ENCODE data around the gene GRP. TPM values are rescaled to one million over a fixed set of nuclear protein-coding genes. Genes with fewer than 3 reads are reported as not detected.

Gene GRP
- total RNA-seq, 1 experiment from 2014 or later = not detected

DNA sequence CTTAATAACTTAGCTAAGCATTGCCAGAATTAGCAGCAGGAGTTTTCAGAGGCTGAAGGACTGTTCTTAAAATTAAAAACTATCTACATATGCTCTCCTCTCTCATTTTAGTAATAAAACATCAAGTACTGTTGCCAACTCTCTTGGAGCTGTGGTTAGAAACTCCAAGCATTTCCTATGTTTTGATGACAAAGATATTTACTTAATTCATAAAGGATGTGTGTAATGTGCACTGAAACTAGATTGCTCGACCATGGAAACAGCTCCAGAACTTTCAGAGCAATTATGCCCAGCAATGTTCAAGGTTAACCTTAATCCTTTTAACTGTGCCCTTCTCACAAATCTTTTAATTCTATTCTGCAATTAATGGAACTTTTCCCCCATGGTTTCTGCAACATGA lies 8.4 kb downstream of the GRP start:
- H3K23me2 ChIP-seq (ENCODE audit: insufficient read length, low read depth, low read length, poor library complexity, severe bottlenecking) = no peaks in the 10 kb centered on the region
- H3K27me3 ChIP-seq (ENCODE audit: insufficient read depth, low read length) = no peaks in the 10 kb centered on the region; the same call in 1 of the 2 replicates

More for the DNA sequence above, 8.4 kb downstream of the GRP start:
- Histone ChIP-seq H2AFZ (ENCODE audit: low read length) (no peak overlapping the region), H2BK20ac (ENCODE audit: low read depth, low read length, poor library complexity, severe bottlenecking) (no peak overlapping the region), H3K23ac (ENCODE audit: insufficient read length, low read depth, low read length) (no peak overlapping the region), H3K14ac (ENCODE audit: insufficient read depth, low read length) (no peak overlapping the region), H3T11ph (ENCODE audit: low read length) (no peak overlapping the region), H3K9me3 (ENCODE audit: control insufficient read depth, low read depth, low read length) (no peaks in the 10 kb centered on the region), H3K79me1 (ENCODE audit: insufficient read depth, low read depth, low read length, poor library complexity, severe bottlenecking) (no peaks in the 10 kb centered on the region), H3K79me2 (ENCODE audit: insufficient read depth, low read length) (no peaks in the 10 kb centered on the region), H3K18ac (ENCODE audit: insufficient read length, low read depth, low read length) (no peak overlapping the region), H3K4me2 (ENCODE audit: insufficient read depth, insufficient read length, low read length) (no peak overlapping the region), H4K8ac (replicated peaks; ENCODE audit: insufficient read length, low read depth, low read length) (no peak overlapping the region), H2AK5ac (ENCODE audit: insufficient read length, low read length) (no peak overlapping the region), H2BK12ac (ENCODE audit: insufficient read length, low read depth, low read length) (no peak overlapping the region), H4K91ac (ENCODE audit: insufficient read length, low read depth, low read length) (no peak overlapping the region), H3K27ac (ENCODE audit: insufficient read length, low read depth, low read length) (no peak overlapping the region), H2BK120ac (ENCODE audit: low read depth, low read length, poor library complexity, severe bottlenecking) (no peak overlapping the region), H2BK5ac (ENCODE audit: insufficient read length, low read length) (no peak overlapping the region), H3K4me1 (ENCODE audit: insufficient read depth, low read length) (no peaks in the 10 kb centered on the region), H2BK15ac (ENCODE audit: low read depth, low read length) (no peak overlapping the region), H3K9ac (ENCODE audit: extremely low read depth, insufficient read length, low read length) (no peak overlapping the region), H3K56ac (ENCODE audit: insufficient read length, low read depth, low read length) (no peak overlapping the region), H4K5ac (ENCODE audit: insufficient read length, low read depth, low read length) (no peak overlapping the region), H4K20me1 (ENCODE audit: control insufficient read depth, insufficient read depth, insufficient read length) (no peaks in the 10 kb centered on the region), H3K4ac (ENCODE audit: low read depth, low read length) (no peak overlapping the region)
- no peak overlapping the region for H3K4me3 Mint-ChIP-seq
- H3K36me3 Mint-ChIP-seq (ENCODE audit: insufficient read depth in 1 of 3, low read depth in 3 of 3) = no peaks in the 10 kb centered on the region
- peaks cover 2% of the 10 kb centered on the region in 2 experiments; a peak in 1 of 4 replicates for H3K4me1 Mint-ChIP-seq
- no peak overlapping the region for H3K27ac Mint-ChIP-seq
- no peak for DNase-seq
- no peak for TF ChIP-seq CTCF (conservative IDR thresholded peaks at IDR 0.05)
- peaks cover 84% of the 10 kb centered on the region for H3K27me3 Mint-ChIP-seq (ENCODE audit: low read depth)
- peaks cover 0 to 2% of the 10 kb centered on the region in 2 experiments; a peak in 1 of 5 replicates for H3K9me3 Mint-ChIP-seq
- WGBS (ENCODE audit: extremely low coverage, insufficient read length, low lambda C conversion rate) = no CpG with 5 or more reads among the region's 1 CpG

All from H9 (cell line).